ENCODE results near the gene ACTN3. TPM values are rescaled to one million over a fixed set of nuclear protein-coding genes. Genes with fewer than 3 reads are reported as not detected.
A peak's percentile ranks its signal among the peaks of the same experiment; 100 is the strongest.
"Not testable (repeated sequence)": the region's sequence is repeated elsewhere in the genome, so short reads cannot be mapped to it uniquely, and the experiment has no call there.

ACTN3 gene
- total RNA-seq, 1 donor from 2014 or later = 0.16 TPM

GRCh38 chr11:66598993-66599392 lies 52.3 kb downstream of the ACTN3 start:
- DNase-seq (ENCODE audit: low spot score) = no peak

- no peak for DNase-seq (ENCODE audit: low spot score)
Measured at GRCh38 chr11:66600219-66600618, 53.5 kb downstream of the ACTN3 start.

GRCh38 chr11:66600631-66601233 lies 54.0 kb downstream of the ACTN3 start:
- DNase-seq (ENCODE audit: low spot score) = no peak

- DNase-seq (ENCODE audit: low spot score) = no peak
Measured at GRCh38 chr11:66603072-66603471, 56.4 kb downstream of the ACTN3 start.

GRCh38 chr11:66604155-66604554 lies 57.5 kb downstream of the ACTN3 start:
- no peak for DNase-seq (ENCODE audit: low spot score)

DNA sequence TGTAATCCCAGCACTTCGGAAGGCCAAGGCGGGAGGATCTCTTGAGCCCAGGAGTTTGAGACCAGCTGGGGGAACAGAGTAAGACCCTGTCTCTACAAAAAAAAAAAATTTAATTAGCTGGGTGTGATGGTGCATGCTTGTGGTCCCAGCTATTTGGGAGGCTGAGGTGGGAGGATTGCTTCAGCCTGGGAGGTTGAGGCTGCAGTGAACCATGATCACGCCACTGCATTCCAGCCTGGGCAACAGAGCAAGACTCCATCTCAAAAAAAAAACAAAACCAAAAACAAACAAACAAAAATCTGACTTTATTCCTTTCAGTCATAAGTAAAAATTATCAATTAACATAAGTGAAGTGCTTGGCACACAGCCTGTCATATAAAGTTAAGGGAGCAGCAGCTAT lies 59.9 kb downstream of the ACTN3 start:
- not testable (repeated sequence) for DNase-seq (ENCODE audit: low spot score)

- peak; percentile 88 for DNase-seq (ENCODE audit: low spot score)
Measured at GRCh38 chr11:66607126-66607834, 60.6 kb downstream of the ACTN3 start.

DNA sequence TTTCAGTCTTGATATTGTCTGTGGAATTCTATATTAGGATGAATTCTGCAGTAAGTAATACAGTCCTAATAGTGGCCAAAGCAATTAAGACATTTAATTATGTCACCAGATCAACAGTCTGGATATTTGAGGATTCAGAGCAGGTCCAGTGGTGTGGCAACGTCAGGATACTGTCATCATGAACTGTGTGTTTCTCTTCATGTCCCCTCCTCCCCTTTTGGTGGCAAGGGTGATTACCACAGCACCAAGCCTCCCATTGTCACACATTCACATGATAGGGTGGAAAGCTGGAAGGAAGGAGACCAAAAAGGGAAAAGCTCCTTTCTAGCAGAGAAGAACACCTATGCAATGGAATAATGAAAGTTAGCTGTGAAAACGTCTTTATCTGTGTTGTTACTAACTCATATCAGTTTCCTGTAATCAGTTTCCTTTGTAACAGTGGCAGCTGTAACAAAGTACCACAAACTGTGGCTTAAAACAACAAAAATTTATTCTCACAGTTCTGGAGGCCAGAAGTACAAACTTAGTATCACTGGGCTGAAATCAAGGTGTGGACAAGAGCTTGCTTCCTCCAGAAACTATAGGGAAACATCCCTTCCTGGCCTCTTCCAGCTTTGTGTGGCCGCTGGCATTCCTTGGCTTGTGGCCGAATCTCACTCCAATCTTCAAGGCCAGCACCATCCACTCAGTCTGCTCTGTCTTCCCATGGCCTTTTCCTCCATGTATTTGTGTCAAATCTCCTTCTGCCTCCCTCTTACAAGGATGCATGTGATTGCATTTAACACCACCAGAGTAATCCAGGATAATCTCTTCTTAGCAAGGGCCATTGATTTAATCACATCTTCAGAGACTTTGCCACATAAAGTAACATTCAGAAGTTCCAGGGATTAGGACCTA lies 63.3 kb downstream of the ACTN3 start:
- DNase-seq (ENCODE audit: low spot score) = no peak

- no peak for DNase-seq (ENCODE audit: low spot score)
Measured at GRCh38 chr11:66612458-66612857, 65.8 kb downstream of the ACTN3 start.

Other genes starting within 250 kb of the ACTN3 start
- gene CD248, start 229.9 kb upstream of the ACTN3 start, total RNA-seq = 49.2 TPM
- 16.7 TPM for gene RIN1, start 210.5 kb upstream of the ACTN3 start, total RNA-seq
- gene BRMS1, start 201.8 kb upstream of the ACTN3 start, total RNA-seq = 25.7 TPM
- gene B4GAT1, start 199.3 kb upstream of the ACTN3 start, total RNA-seq = 15.2 TPM
- gene SLC29A2, start 175.1 kb upstream of the ACTN3 start, total RNA-seq = 13.0 TPM
- 1.2 TPM for gene NPAS4, start 125.9 kb upstream of the ACTN3 start, total RNA-seq
- 47.0 TPM for gene MRPL11, start 108.1 kb upstream of the ACTN3 start, total RNA-seq
- 11.0 TPM for gene PELI3, start 80.0 kb upstream of the ACTN3 start, total RNA-seq
- 66.3 TPM for gene DPP3, start 66.5 kb upstream of the ACTN3 start, total RNA-seq
- 59.8 TPM for gene BBS1, start 36.3 kb upstream of the ACTN3 start, total RNA-seq
- gene ZDHHC24, start 855 bp upstream of the ACTN3 start, total RNA-seq = 14.2 TPM
- 27.0 TPM for gene CTSF, start 21.7 kb downstream of the ACTN3 start, total RNA-seq
- 0.55 TPM for gene CCDC87, start 46.2 kb downstream of the ACTN3 start, total RNA-seq
- 34.8 TPM for gene CCS, start 46.3 kb downstream of the ACTN3 start, total RNA-seq
- 105 TPM for gene RBM14, start 69.7 kb downstream of the ACTN3 start, total RNA-seq
- gene RBM4, start 91.8 kb downstream of the ACTN3 start, total RNA-seq = 176 TPM
- gene RBM4B, start 131.0 kb downstream of the ACTN3 start, total RNA-seq = 20.1 TPM
- gene SPTBN2, start 182.3 kb downstream of the ACTN3 start, total RNA-seq = 33.7 TPM

All from ureter (tissue), 1 donor.